ENCODE measurements around the gene RASSF8.
A peak's percentile ranks its signal among the peaks of the same experiment; 100 is the strongest.

Gene RASSF8

GRCh38 chr12:26102953-26103352, 144.5 kb downstream of the RASSF8 start:
- DNase-seq (ENCODE audit: low read depth in 2 of 2) = no peak

GRCh38 chr12:26106347-26106746, 147.9 kb downstream of the RASSF8 start:
- DNase-seq (ENCODE audit: low read depth in 2 of 2) = no peak

GRCh38 chr12:26108915-26109314, 150.4 kb downstream of the RASSF8 start:
- no peak for DNase-seq (ENCODE audit: low read depth in 2 of 2)

- DNase-seq (ENCODE audit: low read depth in 2 of 2) = no peak
Observed at GRCh38 chr12:26109343-26109881, 150.9 kb downstream of the RASSF8 start.

GRCh38 chr12:26112232-26112631, 153.8 kb downstream of the RASSF8 start:
- no peak for DNase-seq (ENCODE audit: low read depth in 2 of 2)

GRCh38 chr12:26112703-26113147, 154.2 kb downstream of the RASSF8 start:
- no peak for DNase-seq (ENCODE audit: low read depth in 2 of 2)

GRCh38 chr12:26113181-26113654, 154.7 kb downstream of the RASSF8 start:
- DNase-seq (ENCODE audit: low read depth in 2 of 2) = no peak

GRCh38 chr12:26113853-26114719, 155.6 kb downstream of the RASSF8 start:
- DNase-seq (ENCODE audit: low read depth in 2 of 2) = peak; percentile 29 to 63

GRCh38 chr12:26114720-26115401, 156.4 kb downstream of the RASSF8 start:
- DNase-seq (ENCODE audit: low read depth in 2 of 2) = no peak

- DNase-seq (ENCODE audit: low read depth in 2 of 2) = no peak
Observed at GRCh38 chr12:26116829-26117715, 158.6 kb downstream of the RASSF8 start.

- DNase-seq (ENCODE audit: low read depth in 2 of 2) = no peak
Observed at GRCh38 chr12:26118308-26118707, 159.8 kb downstream of the RASSF8 start.

- no peak for DNase-seq (ENCODE audit: low read depth in 2 of 2)
Observed at GRCh38 chr12:26119391-26119989, 161.0 kb downstream of the RASSF8 start.

GRCh38 chr12:26120561-26121274, 162.2 kb downstream of the RASSF8 start:
- no peak for DNase-seq (ENCODE audit: low read depth in 2 of 2)

GRCh38 chr12:26121323-26122060, 163.0 kb downstream of the RASSF8 start:
- no peak for DNase-seq (ENCODE audit: low read depth in 2 of 2)

- no peak for DNase-seq (ENCODE audit: low read depth in 2 of 2)
Observed at GRCh38 chr12:26122061-26122680, 163.7 kb downstream of the RASSF8 start.

- no peak for DNase-seq (ENCODE audit: low read depth in 2 of 2)
Observed at GRCh38 chr12:26122681-26123481, 164.4 kb downstream of the RASSF8 start.

- DNase-seq (ENCODE audit: low read depth in 2 of 2) = no peak
Observed at GRCh38 chr12:26123482-26123980, 165.0 kb downstream of the RASSF8 start.
